GM12872 (cell line): ENCODE results near the gene PPARG.

Source experiments
- CTCF ChIP-seq: IDR thresholded peaks from 3 replicates; pipeline ENCODE4 v1.5.1; 2011; ENCODE audit warnings: low read depth, mild to moderate bottlenecking, low read length, moderate library complexity; ENCODE audit not compliant: insufficient read depth

PPARG gene

GRCh38 chr3:12446298-12446697, 157.4 kb downstream of the PPARG start:
- TF ChIP-seq CTCF, result no peak

GRCh38 chr3:12447075-12447474, 158.2 kb downstream of the PPARG start:
- TF ChIP-seq CTCF, result no peak

- peak; percentile 20; the same call in 1 of the 3 replicates for TF ChIP-seq CTCF
Measured at GRCh38 chr3:12448404-12449202, 159.7 kb downstream of the PPARG start.

GRCh38 chr3:12449889-12450682, 161.2 kb downstream of the PPARG start:
- no peak for TF ChIP-seq CTCF

GRCh38 chr3:12451481-12451880, 162.6 kb downstream of the PPARG start:
- no peak for TF ChIP-seq CTCF

GRCh38 chr3:12451960-12452359, 163.1 kb downstream of the PPARG start:
- no peak for TF ChIP-seq CTCF
